Measurements from ENCODE around the gene UTS2.

Gene UTS2

GRCh38 chr1:7878027-7878426 is 25.2 kb upstream of the UTS2 start:
- Histone ChIP-seq H3K36me3 (replicated peaks in 1 of 2; ENCODE audit: control insufficient read depth in 2 of 2, insufficient read depth in 2 of 2, low read length in 2 of 2) (no peaks in the 10 kb centered on the region), H3K4me2 (ENCODE audit: insufficient read depth, low read length, poor library complexity, severe bottlenecking) (no peak overlapping the region), H4K8ac (ENCODE audit: low read depth, low read length) (no peak overlapping the region), H4K91ac (ENCODE audit: low read depth, low read length, poor library complexity) (no peak overlapping the region), H3K79me1 (ENCODE audit: low read depth, low read length) (no peaks in the 10 kb centered on the region), H2BK12ac (ENCODE audit: low read length) (no peak overlapping the region), H3K18ac (ENCODE audit: low read length) (no peak overlapping the region), H3K9ac (ENCODE audit: low read depth, low read length, poor library complexity) (no peak overlapping the region), H2BK120ac (ENCODE audit: low read depth, low read length) (no peak overlapping the region), H3K4ac (ENCODE audit: low read length) (no peak overlapping the region), H3K23ac (ENCODE audit: low read depth, low read length, poor library complexity) (no peak overlapping the region), H3K27ac (replicated peaks; ENCODE audit: low read length) (no peak overlapping the region), H3K4me3 (ENCODE audit: low read length in 2 of 2) (no peak overlapping the region), H2BK15ac (ENCODE audit: low read length) (no peak overlapping the region), H2AK5ac (ENCODE audit: low read depth, low read length) (no peak overlapping the region), H3K9me3 (replicated peaks in 1 of 2; ENCODE audit: control insufficient read depth in 2 of 2, insufficient read depth in 1 of 2, low read depth in 1 of 2, low read length in 2 of 2) (peaks cover 0 to 7% of the 10 kb centered on the region in 2 donors), H3K27me3 (ENCODE audit: control insufficient read depth in 3 of 3, insufficient read depth in 3 of 3, low read depth in 1 of 3, low read length in 3 of 3) (no peaks in the 10 kb centered on the region), H3K4me1 (ENCODE audit: control insufficient read depth in 2 of 2, insufficient read depth in 1 of 2, low read depth in 1 of 2, low read length in 2 of 2) (no peaks in the 10 kb centered on the region), H3K14ac (ENCODE audit: low read length) (no peak overlapping the region), H2AFZ (ENCODE audit: low read length) (no peak overlapping the region), H2BK5ac (ENCODE audit: low read length) (no peak overlapping the region)
- no CpG with 5 or more reads among the region's 1 CpG for WGBS, 2 donors (ENCODE audit: extremely low coverage in 2 of 2, insufficient read length in 2 of 2, insufficient replicate concordance in 1 of 2)
- no peak for DNase-seq (ENCODE audit: low spot score)

GRCh38 chr1:7873801-7874795 is 21.2 kb upstream of the UTS2 start:
- Histone ChIP-seq H3K18ac (ENCODE audit: low read length) (peak overlapping the region; percentile 48), H3K4me2 (ENCODE audit: insufficient read depth, low read length, poor library complexity, severe bottlenecking) (no peak overlapping the region), H3K9ac (ENCODE audit: low read depth, low read length, poor library complexity) (no peak overlapping the region), H4K8ac (ENCODE audit: low read depth, low read length) (no peak overlapping the region), H3K14ac (ENCODE audit: low read length) (no peak overlapping the region), H3K27me3 (ENCODE audit: control insufficient read depth in 3 of 3, insufficient read depth in 3 of 3, low read depth in 1 of 3, low read length in 3 of 3) (peaks cover 0 to 3% (median 0%) of the 10 kb centered on the region in 3 experiments), H2BK12ac (ENCODE audit: low read length) (no peak overlapping the region), H2AFZ (ENCODE audit: low read length) (no peak overlapping the region), H2BK120ac (ENCODE audit: low read depth, low read length) (no peak overlapping the region), H3K36me3 (replicated peaks in 1 of 2; ENCODE audit: control insufficient read depth in 2 of 2, insufficient read depth in 2 of 2, low read length in 2 of 2) (no peaks in the 10 kb centered on the region), H4K91ac (ENCODE audit: low read depth, low read length, poor library complexity) (no peak overlapping the region), H3K27ac (replicated peaks; ENCODE audit: low read length) (no peak overlapping the region), H2BK15ac (ENCODE audit: low read length) (no peak overlapping the region), H2AK5ac (ENCODE audit: low read depth, low read length) (peak overlapping the region; percentile 63), H3K23ac (ENCODE audit: low read depth, low read length, poor library complexity) (peak overlapping the region; percentile 65), H3K4ac (ENCODE audit: low read length) (no peak overlapping the region), H3K4me1 (ENCODE audit: control insufficient read depth in 2 of 2, insufficient read depth in 1 of 2, low read depth in 1 of 2, low read length in 2 of 2) (no peaks in the 10 kb centered on the region), H3K9me3 (replicated peaks in 1 of 2; ENCODE audit: control insufficient read depth in 2 of 2, insufficient read depth in 1 of 2, low read depth in 1 of 2, low read length in 2 of 2) (peaks cover 0 to 7% of the 10 kb centered on the region in 2 donors), H3K4me3 (ENCODE audit: low read length in 2 of 2) (peak overlapping the region in 1 of 2 donors; percentile 51), H3K79me1 (ENCODE audit: low read depth, low read length) (no peaks in the 10 kb centered on the region), H2BK5ac (ENCODE audit: low read length) (no peak overlapping the region)
- whole genome bisulfite sequencing, 2 donors (ENCODE audit: extremely low coverage in 2 of 2, insufficient read length in 2 of 2, insufficient replicate concordance in 1 of 2) = no CpG with 5 or more reads among the region's 11 CpGs
- no peak for DNase-seq (ENCODE audit: low spot score)

- Histone ChIP-seq H2AFZ (ENCODE audit: low read length) (no peak overlapping the region), H2AK5ac (ENCODE audit: low read depth, low read length) (no peak overlapping the region), H2BK12ac (ENCODE audit: low read length) (no peak overlapping the region), H3K14ac (ENCODE audit: low read length) (no peak overlapping the region), H3K4me2 (ENCODE audit: insufficient read depth, low read length, poor library complexity, severe bottlenecking) (no peak overlapping the region), H3K4ac (ENCODE audit: low read length) (no peak overlapping the region), H3K27ac (replicated peaks; ENCODE audit: low read length) (no peak overlapping the region), H4K8ac (ENCODE audit: low read depth, low read length) (no peak overlapping the region), H3K9ac (ENCODE audit: low read depth, low read length, poor library complexity) (no peak overlapping the region), H3K79me1 (ENCODE audit: low read depth, low read length) (no peaks in the 10 kb centered on the region), H2BK120ac (ENCODE audit: low read depth, low read length) (no peak overlapping the region), H2BK15ac (ENCODE audit: low read length) (no peak overlapping the region), H3K4me1 (ENCODE audit: control insufficient read depth in 2 of 2, insufficient read depth in 1 of 2, low read depth in 1 of 2, low read length in 2 of 2) (no peaks in the 10 kb centered on the region), H3K18ac (ENCODE audit: low read length) (no peak overlapping the region), H3K23ac (ENCODE audit: low read depth, low read length, poor library complexity) (no peak overlapping the region), H3K36me3 (replicated peaks in 1 of 2; ENCODE audit: control insufficient read depth in 2 of 2, insufficient read depth in 2 of 2, low read length in 2 of 2) (no peaks in the 10 kb centered on the region), H4K91ac (ENCODE audit: low read depth, low read length, poor library complexity) (no peak overlapping the region), H3K27me3 (ENCODE audit: control insufficient read depth in 3 of 3, insufficient read depth in 3 of 3, low read depth in 1 of 3, low read length in 3 of 3) (peaks cover 0 to 3% (median 0%) of the 10 kb centered on the region in 3 experiments), H3K4me3 (ENCODE audit: low read length in 2 of 2) (no peak overlapping the region), H3K9me3 (replicated peaks in 1 of 2; ENCODE audit: control insufficient read depth in 2 of 2, insufficient read depth in 1 of 2, low read depth in 1 of 2, low read length in 2 of 2) (peaks cover 0 to 7% of the 10 kb centered on the region in 2 donors), H2BK5ac (ENCODE audit: low read length) (no peak overlapping the region)
- WGBS, 2 donors (ENCODE audit: extremely low coverage in 2 of 2, insufficient read length in 2 of 2, insufficient replicate concordance in 1 of 2) = no CpG with 5 or more reads among the region's 6 CpGs
- no peak for DNase-seq (ENCODE audit: low spot score)
Observed at GRCh38 chr1:7871136-7871535, 18.3 kb upstream of the UTS2 start.

GRCh38 chr1:7869136-7869920 is 16.5 kb upstream of the UTS2 start:
- no CpG with 5 or more reads among the region's 16 CpGs for WGBS, 2 donors (ENCODE audit: extremely low coverage in 2 of 2, insufficient read length in 2 of 2, insufficient replicate concordance in 1 of 2)
- no peaks in the 10 kb centered on the region for H3K4me1 ChIP-seq (ENCODE audit: control insufficient read depth in 2 of 2, insufficient read depth in 1 of 2, low read depth in 1 of 2, low read length in 2 of 2)
- H2AK5ac ChIP-seq (ENCODE audit: low read depth, low read length) = peak overlapping the region; percentile 58
- no peak overlapping the region for H2AFZ ChIP-seq (ENCODE audit: low read length)
- H2BK12ac ChIP-seq (ENCODE audit: low read length) = no peak overlapping the region
- H3K4ac ChIP-seq (ENCODE audit: low read length) = no peak overlapping the region
- no peak for DNase-seq (ENCODE audit: low spot score)
- no peak overlapping the region for H4K8ac ChIP-seq (ENCODE audit: low read depth, low read length)
- H2BK15ac ChIP-seq (ENCODE audit: low read length) = no peak overlapping the region
- H3K9ac ChIP-seq (ENCODE audit: low read depth, low read length, poor library complexity) = no peak overlapping the region
- H3K18ac ChIP-seq (ENCODE audit: low read length) = no peak overlapping the region
- H3K23ac ChIP-seq (ENCODE audit: low read depth, low read length, poor library complexity) = no peak overlapping the region
- no peak overlapping the region for H3K27ac ChIP-seq (replicated peaks; ENCODE audit: low read length)
- H3K27me3 ChIP-seq (ENCODE audit: control insufficient read depth in 3 of 3, insufficient read depth in 3 of 3, low read depth in 1 of 3, low read length in 3 of 3) = peaks cover 0 to 3% (median 0%) of the 10 kb centered on the region in 3 experiments
- no peaks in the 10 kb centered on the region for H3K79me1 ChIP-seq (ENCODE audit: low read depth, low read length)
- H2BK5ac ChIP-seq (ENCODE audit: low read length) = no peak overlapping the region
- H3K36me3 ChIP-seq (replicated peaks in 1 of 2; ENCODE audit: control insufficient read depth in 2 of 2, insufficient read depth in 2 of 2, low read length in 2 of 2) = no peaks in the 10 kb centered on the region
- no peak overlapping the region for H3K4me3 ChIP-seq (ENCODE audit: low read length in 2 of 2)
- no peak overlapping the region for H3K14ac ChIP-seq (ENCODE audit: low read length)
- H4K91ac ChIP-seq (ENCODE audit: low read depth, low read length, poor library complexity) = no peak overlapping the region
- H3K9me3 ChIP-seq (replicated peaks in 1 of 2; ENCODE audit: control insufficient read depth in 2 of 2, insufficient read depth in 1 of 2, low read depth in 1 of 2, low read length in 2 of 2) = no peaks in the 10 kb centered on the region
- no peak overlapping the region for H2BK120ac ChIP-seq (ENCODE audit: low read depth, low read length)
- no peak overlapping the region for H3K4me2 ChIP-seq (ENCODE audit: insufficient read depth, low read length, poor library complexity, severe bottlenecking)
